IMR-90 (cell line): ENCODE results near the gene GLIS1. TPM values are rescaled to one million over a fixed set of nuclear protein-coding genes. Genes with fewer than 3 reads are reported as not detected.

Experiments used
- ATAC-seq: fragments of 200-7000 bp; cut with Tn5 transposase; 2 replicates; pipeline ENCODE4 v1.9.1; 2020; ENCODE audit warnings: low read depth, mild to moderate bottlenecking, moderate library complexity
- BruUV-seq: library from RNA; stranded (reverse); fragments of 400-500 nt; replicated peaks from 2 replicates; lab custom pipeline; 2021; lab: Mats Ljungman, UMichigan
- CTCF ChIA-PET: fragments of 300-600 bp; formaldehyde crosslinking; extraction: SDS; loops from one replicate; lab custom pipeline; 2021; ENCODE audit warnings: antibody characterized with exemption; lab: Yijun Ruan, JAX
- POLR2A ChIA-PET: fragments of 300-600 bp; sonication (Branson Sonifier 250); formaldehyde crosslinking; loops from one replicate; lab custom pipeline; 2022; ENCODE audit warnings: antibody characterized with exemption; ENCODE audit not compliant: unreplicated experiment; lab: Charles Lee
- DNase-seq: peaks from one replicate; pipeline ENCODE4 v3.0.0; 2013
- H2AFZ ChIP-seq: replicated peaks from 2 replicates; pipeline ENCODE3; 2013; ENCODE audit warnings: low read length, mild to moderate bottlenecking; ENCODE audit not compliant: poor library complexity
- H2AK5ac ChIP-seq: 2 replicates; pipeline ENCODE4 v1.6.1; 2013; ENCODE audit warnings: low read depth, low read length, inconsistent platforms
- H2AK9ac ChIP-seq: replicated peaks from 2 replicates; pipeline ENCODE3; 2013; ENCODE audit warnings: mild to moderate bottlenecking, low read depth, low read length, moderate library complexity; ENCODE audit not compliant: poor library complexity
- H2BK120ac ChIP-seq: 2 replicates; pipeline ENCODE4 v1.6.1; 2013; ENCODE audit warnings: low read depth, low read length, inconsistent platforms
- H2BK15ac ChIP-seq: 3 replicates; pipeline ENCODE4 v1.6.1; 2013; ENCODE audit warnings: low read depth, low read length, inconsistent platforms
- H2BK20ac ChIP-seq: 2 replicates; pipeline ENCODE4 v1.6.1; 2013; ENCODE audit warnings: low read depth, mild to moderate bottlenecking, inconsistent platforms, low read length, moderate library complexity
- H2BK5ac ChIP-seq: 2 replicates; pipeline ENCODE4 v1.6.1; 2013; ENCODE audit warnings: mild to moderate bottlenecking, low read depth, low read length, inconsistent platforms; ENCODE audit not compliant: poor library complexity, severe bottlenecking
- H3K14ac ChIP-seq: replicated peaks from 2 replicates; pipeline ENCODE4 v1.6.1; 2013; ENCODE audit warnings: low read depth, low read length, inconsistent platforms
- H3K18ac ChIP-seq: 2 replicates; pipeline ENCODE4 v1.6.1; 2013; ENCODE audit warnings: low read depth, low read length, control low read depth
- H3K23ac ChIP-seq: 2 replicates; pipeline ENCODE4 v1.6.1; 2013; ENCODE audit warnings: low read depth, low read length, inconsistent platforms
- H3K27ac ChIP-seq: 2 replicates; pipeline ENCODE4 v1.5.1; 2013; ENCODE audit warnings: mild to moderate bottlenecking, control low read depth, low read length; ENCODE audit not compliant: insufficient read depth
- H3K27me3 ChIP-seq: 2 replicates; pipeline ENCODE4 v1.6.1; 2013; ENCODE audit warnings: low read length; ENCODE audit not compliant: control insufficient read depth, insufficient read depth
- H3K36me3 ChIP-seq: 2 replicates; pipeline ENCODE4 v1.6.1; 2013; ENCODE audit warnings: low read length, mixed read lengths; ENCODE audit not compliant: control insufficient read depth, insufficient read depth
- H3K4ac ChIP-seq: 2 replicates; pipeline ENCODE4 v1.6.1; 2013; ENCODE audit warnings: low read depth, low read length, inconsistent platforms
- H3K4me1 ChIP-seq: 2 replicates; pipeline ENCODE4 v1.6.1; 2013; ENCODE audit warnings: low read length, mixed read lengths; ENCODE audit not compliant: control insufficient read depth, insufficient read depth
- H3K4me2 ChIP-seq: 2 replicates; pipeline ENCODE4 v1.6.1; 2013; ENCODE audit warnings: low read depth, mild to moderate bottlenecking, control low read depth, low read length, moderate library complexity
- H3K4me3 ChIP-seq: 2 replicates; pipeline ENCODE4 v1.5.1; 2013; ENCODE audit warnings: low read depth, mild to moderate bottlenecking, control low read depth, low read length, moderate library complexity; ENCODE audit not compliant: insufficient read depth
- H3K56ac ChIP-seq: 2 replicates; pipeline ENCODE4 v1.6.1; 2013; ENCODE audit warnings: low read length, inconsistent platforms; ENCODE audit not compliant: insufficient read depth; ENCODE audit errors: extremely low read depth
- H3K79me1 ChIP-seq, 2 experiments: 2 replicates each; pipeline ENCODE4 v1.6.1; 2013; ENCODE audit warnings: low read length in 2 of 2, inconsistent platforms in 1 of 2, low read depth in 1 of 2
- H3K9ac ChIP-seq: 2 replicates; pipeline ENCODE4 v1.6.1; 2013; ENCODE audit warnings: low read depth, low read length, control low read depth
- H3K9me1 ChIP-seq: 2 replicates; pipeline ENCODE4 v1.6.1; 2013; ENCODE audit warnings: low read length, inconsistent platforms; ENCODE audit not compliant: insufficient read depth
- H3K9me3 ChIP-seq: 2 replicates; pipeline ENCODE4 v1.6.1; 2013; ENCODE audit warnings: low read length; ENCODE audit not compliant: control insufficient read depth, insufficient read depth
- H4K20me1 ChIP-seq: 2 replicates; pipeline ENCODE4 v1.6.1; 2013; ENCODE audit warnings: low read length, inconsistent platforms; ENCODE audit not compliant: insufficient read depth
- H4K5ac ChIP-seq: 2 replicates; pipeline ENCODE4 v1.6.1; 2013; ENCODE audit warnings: mild to moderate bottlenecking, low read depth, low read length, control low read depth
- H4K8ac ChIP-seq, 2 experiments: 2 replicates each; pipeline ENCODE4 v1.6.1; 2013; ENCODE audit warnings: low read depth in 2 of 2, low read length in 2 of 2, control low read depth in 1 of 2, inconsistent platforms in 1 of 2
- H4K91ac ChIP-seq: 2 replicates; pipeline ENCODE4 v1.6.1; 2013; ENCODE audit warnings: low read depth, low read length, inconsistent platforms; ENCODE audit not compliant: insufficient read depth
- BHLHE40 ChIP-seq: fragments of 150-350 bp; IDR thresholded peaks from 2 replicates; pipeline ENCODE4 v1.6.1; 2016; ENCODE audit warnings: mild to moderate bottlenecking, low read depth, low read length
- CEBPB ChIP-seq: IDR thresholded peaks from 2 replicates; pipeline ENCODE4 v1.6.1; 2012; ENCODE audit warnings: low read depth, low read length, improper control_type of control experiment
- CHD1 ChIP-seq: IDR thresholded peaks from 2 replicates; pipeline ENCODE4 v1.6.1; 2012; ENCODE audit warnings: low read depth, low read length, improper control_type of control experiment
- ELK1 ChIP-seq: fragments of 150-350 bp; IDR thresholded peaks from 2 replicates; pipeline ENCODE4 v1.6.1; 2016; ENCODE audit warnings: low read depth, mild to moderate bottlenecking, low read length, moderate library complexity, borderline replicate concordance
- FOS ChIP-seq: fragments of 150-350 bp; IDR thresholded peaks from 2 replicates; pipeline ENCODE4 v1.6.1; 2016; ENCODE audit warnings: low read depth, low read length
- MAFK ChIP-seq: IDR thresholded peaks from 2 replicates; pipeline ENCODE4 v1.6.1; 2012; ENCODE audit warnings: low read depth, low read length, improper control_type of control experiment
- MAZ ChIP-seq: IDR thresholded peaks from 2 replicates; pipeline ENCODE4 v1.6.1; 2012; ENCODE audit warnings: low read depth, mild to moderate bottlenecking, low read length, improper control_type of control experiment, moderate library complexity, borderline replicate concordance
- MXI1 ChIP-seq: IDR thresholded peaks from 2 replicates; pipeline ENCODE4 v1.6.1; 2012; ENCODE audit warnings: low read depth, mild to moderate bottlenecking, low read length, moderate library complexity, borderline replicate concordance
- NFE2L2 ChIP-seq: fragments of 150-350 bp; IDR thresholded peaks from 2 replicates; pipeline ENCODE4 v1.6.1; 2016; ENCODE audit warnings: low read depth, mild to moderate bottlenecking, low read length
- POLR2A ChIP-seq: IDR thresholded peaks from 2 replicates; pipeline ENCODE4 v1.6.1; 2012; ENCODE audit warnings: mild to moderate bottlenecking, low read depth, low read length
- RAD21 ChIP-seq: IDR thresholded peaks from 2 replicates; pipeline ENCODE4 v1.6.1; 2012; ENCODE audit warnings: low read length, improper control_type of control experiment
- RCOR1 ChIP-seq: IDR thresholded peaks from 2 replicates; pipeline ENCODE4 v1.6.1; 2012; ENCODE audit warnings: mild to moderate bottlenecking, low read length, improper control_type of control experiment; ENCODE audit not compliant: insufficient replicate concordance
- RFX5 ChIP-seq: IDR thresholded peaks from 2 replicates; pipeline ENCODE4 v1.8.0; 2012; ENCODE audit warnings: low read depth, mild to moderate bottlenecking, low read length, moderate library complexity
- SMC3 ChIP-seq: fragments of 150-350 bp; IDR thresholded peaks from 2 replicates; pipeline ENCODE4 v1.6.1; 2016; ENCODE audit warnings: low read depth, mild to moderate bottlenecking, antibody characterized with exemption, low read length, moderate library complexity
- WGBS, 2 experiments: methylation state at CpG; one replicate each; pipeline versions ENCODE4 v1.1.5 to v1.1.7; 2013; ENCODE audit warnings: missing lambda C conversion rate in 2 of 2; ENCODE audit not compliant: insufficient read length in 1 of 2; ENCODE audit errors: extremely low coverage in 2 of 2; 5-methylcytosine and 5-hydroxymethylcytosine counted together
- dilution Hi-C: fragments of 300-500 bp; cut with HindIII; formaldehyde crosslinking; loops from one replicate; pipeline ENCODE4 v1.14.3; 2018; ENCODE audit warnings: low sequenced_read_pairs; ENCODE audit not compliant: unreplicated experiment
- in situ Hi-C: fragments of 300-500 bp; cut with MboI; formaldehyde crosslinking; loops from 3 replicates; pipeline ENCODE4 v1.14.3; 2019; ENCODE audit warnings: low sequenced_read_pairs, inconsistent platforms, mixed read lengths
- intact Hi-C: fragments of 100-400 bp; cut with micrococcal nuclease; formaldehyde crosslinking; loops from 2 replicates; pipeline ENCODE4 v1.10.0; 2022
- polyA plus RNA-seq, 3 experiments: library from polyadenylated mRNA; depleted of rRNA; stranded (reverse); fragments of >200 nt; gene quantifications; 2 replicates each; pipeline ENCODE4 v1.2.3, GENCODE V29; 2012; ENCODE audit warnings: low replicate concordance in 1 of 3
- total RNA-seq: library from RNA; depleted of rRNA; stranded (reverse); fragments of >200 nt; gene quantifications from 2 replicates; pipeline ENCODE4 v1.2.3, GENCODE V29; 2012
- TF ChIP-seq, protein P1 (sequence below): conservative IDR thresholded peaks from 2 replicates; pipeline ENCODE4 v1.5.1; 2012; ENCODE audit warnings: mild to moderate bottlenecking, low read depth, low read length, improper control_type of control experiment
- TF ChIP-seq, protein P2 (sequence below): fragments of 150-350 bp; IDR thresholded peaks from 2 replicates; pipeline ENCODE4 v1.6.1; 2017; ENCODE audit warnings: mild to moderate bottlenecking, antibody characterized with exemption, low read length, low read depth

Gene GLIS1
- total and polyA plus RNA-seq, 2 of the 4 experiments (the other 2 are of a cell fraction) = 0.18 to 2.3 TPM

DNA sequence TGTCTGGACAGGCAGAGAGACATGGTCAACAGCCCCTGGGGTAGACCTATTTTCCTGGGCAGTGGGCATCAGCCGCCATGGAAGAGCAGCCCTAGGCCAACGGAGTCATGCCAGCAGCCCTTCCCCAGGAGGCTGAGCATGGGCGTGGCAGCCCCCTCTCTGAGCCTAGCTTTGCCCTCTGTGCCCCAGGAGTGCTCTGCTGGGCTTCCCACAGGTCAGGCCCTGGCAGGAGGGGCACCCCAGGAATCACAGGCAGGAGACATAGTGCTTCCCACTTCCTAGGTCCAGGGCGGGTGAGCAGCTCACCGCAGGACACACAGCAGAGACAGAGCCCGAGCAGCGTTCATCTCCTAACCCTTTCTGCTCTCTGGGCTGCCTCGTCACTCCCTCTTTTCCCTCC lies 132.8 kb downstream of the GLIS1 start:
- Histone ChIP-seq H4K5ac (no peak overlapping the region), H3K23ac (no peak overlapping the region), H2BK120ac (no peak overlapping the region), H3K9me3 (peaks cover 5% of the 10 kb centered on the region), H2AK9ac (no peak overlapping the region), H3K4me2 (no peak overlapping the region), H3K27ac (no peak overlapping the region), H3K14ac (no peak overlapping the region), H2BK5ac (no peak overlapping the region), H2BK15ac (no peak overlapping the region), H3K9ac (no peak overlapping the region), H3K36me3 (no peaks in the 10 kb centered on the region), H4K8ac (no peak overlapping the region), H2AK5ac (no peak overlapping the region), H3K27me3 (no peaks in the 10 kb centered on the region; the same call in 1 of the 2 replicates), H3K4me3 (no peak overlapping the region), H3K79me1 (no peaks in the 10 kb centered on the region; a peak in 1 of 4 replicates), H3K56ac (no peak overlapping the region), H3K4me1 (no peaks in the 10 kb centered on the region), H4K91ac (no peak overlapping the region), H2AFZ (no peak overlapping the region), H2BK20ac (no peak overlapping the region), H3K9me1 (no peaks in the 10 kb centered on the region; the same call in 1 of the 2 replicates), H3K4ac (no peak overlapping the region), H3K18ac (no peak overlapping the region), H4K20me1 (no peaks in the 10 kb centered on the region)
- no peak for ATAC-seq
- 83% methylated on average over 3 of the region's 8 CpGs; no CpG with 5 or more reads in 1 of the 2 experiments for WGBS, 2 experiments
- dilution Hi-C loops = no loop called here
- TF ChIP-seq CEBPB = no peak
- TF ChIP-seq MXI1 = no peak
- TF ChIP-seq RAD21 = no peak
- TF ChIP-seq, protein P1, sequence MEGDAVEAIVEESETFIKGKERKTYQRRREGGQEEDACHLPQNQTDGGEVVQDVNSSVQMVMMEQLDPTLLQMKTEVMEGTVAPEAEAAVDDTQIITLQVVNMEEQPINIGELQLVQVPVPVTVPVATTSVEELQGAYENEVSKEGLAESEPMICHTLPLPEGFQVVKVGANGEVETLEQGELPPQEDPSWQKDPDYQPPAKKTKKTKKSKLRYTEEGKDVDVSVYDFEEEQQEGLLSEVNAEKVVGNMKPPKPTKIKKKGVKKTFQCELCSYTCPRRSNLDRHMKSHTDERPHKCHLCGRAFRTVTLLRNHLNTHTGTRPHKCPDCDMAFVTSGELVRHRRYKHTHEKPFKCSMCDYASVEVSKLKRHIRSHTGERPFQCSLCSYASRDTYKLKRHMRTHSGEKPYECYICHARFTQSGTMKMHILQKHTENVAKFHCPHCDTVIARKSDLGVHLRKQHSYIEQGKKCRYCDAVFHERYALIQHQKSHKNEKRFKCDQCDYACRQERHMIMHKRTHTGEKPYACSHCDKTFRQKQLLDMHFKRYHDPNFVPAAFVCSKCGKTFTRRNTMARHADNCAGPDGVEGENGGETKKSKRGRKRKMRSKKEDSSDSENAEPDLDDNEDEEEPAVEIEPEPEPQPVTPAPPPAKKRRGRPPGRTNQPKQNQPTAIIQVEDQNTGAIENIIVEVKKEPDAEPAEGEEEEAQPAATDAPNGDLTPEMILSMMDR = no peak
- TF ChIP-seq FOS = no peak
- no peak for TF ChIP-seq POLR2A
- no peak for TF ChIP-seq RCOR1
- no peak for TF ChIP-seq MAFK
- no peak for TF ChIP-seq SMC3
- TF ChIP-seq ELK1 = no peak
- no peak for TF ChIP-seq RFX5
- TF ChIP-seq MAZ = no peak
- TF ChIP-seq NFE2L2 = no peak
- no peak for TF ChIP-seq BHLHE40
- no peak for TF ChIP-seq CHD1
- TF ChIP-seq, protein P2, sequence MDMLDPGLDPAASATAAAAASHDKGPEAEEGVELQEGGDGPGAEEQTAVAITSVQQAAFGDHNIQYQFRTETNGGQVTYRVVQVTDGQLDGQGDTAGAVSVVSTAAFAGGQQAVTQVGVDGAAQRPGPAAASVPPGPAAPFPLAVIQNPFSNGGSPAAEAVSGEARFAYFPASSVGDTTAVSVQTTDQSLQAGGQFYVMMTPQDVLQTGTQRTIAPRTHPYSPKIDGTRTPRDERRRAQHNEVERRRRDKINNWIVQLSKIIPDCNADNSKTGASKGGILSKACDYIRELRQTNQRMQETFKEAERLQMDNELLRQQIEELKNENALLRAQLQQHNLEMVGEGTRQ = no peak
- DNase-seq = no peak
- no TSS peak for BruUV-seq
- CTCF ChIA-PET = no interaction called here
- intact Hi-C loops = no loop called here
- in situ Hi-C loops = no loop called here
- POLR2A ChIA-PET = no interaction called here
